GM21576 (cell line): ENCODE results near the gene MET.
"Not testable (repeated sequence)": the region's sequence is repeated elsewhere in the genome, so short reads cannot be mapped to it uniquely, and the experiment has no call there.

Experiments
- ATAC-seq: cut with Tn5 transposase; IDR thresholded peaks from one replicate; pipeline ENCODE4 v1.9.1; 2021; ENCODE audit warnings: mild to moderate bottlenecking, moderate library complexity; ENCODE audit not compliant: unreplicated experiment

Gene MET

DNA sequence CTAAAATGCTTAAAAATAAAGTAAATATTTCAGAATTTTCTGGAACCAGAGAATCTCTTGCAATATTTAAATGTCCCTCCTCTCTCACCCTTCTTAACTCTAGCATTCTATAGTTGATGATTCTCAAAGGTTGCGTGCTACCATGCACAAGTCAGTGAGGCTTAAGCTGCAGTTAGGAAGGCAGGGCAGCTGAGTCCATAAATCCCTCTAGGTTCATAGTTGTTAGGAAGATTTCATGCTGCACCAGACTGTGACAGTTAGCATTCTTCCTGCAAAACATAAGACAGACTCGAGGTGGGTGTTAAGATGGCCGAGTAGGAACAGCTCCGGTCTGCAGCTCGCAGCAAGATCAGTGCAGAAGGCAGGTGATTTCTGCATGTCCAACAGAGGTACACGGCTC lies 70.6 kb downstream of the MET start:
- no peak for ATAC-seq

DNA sequence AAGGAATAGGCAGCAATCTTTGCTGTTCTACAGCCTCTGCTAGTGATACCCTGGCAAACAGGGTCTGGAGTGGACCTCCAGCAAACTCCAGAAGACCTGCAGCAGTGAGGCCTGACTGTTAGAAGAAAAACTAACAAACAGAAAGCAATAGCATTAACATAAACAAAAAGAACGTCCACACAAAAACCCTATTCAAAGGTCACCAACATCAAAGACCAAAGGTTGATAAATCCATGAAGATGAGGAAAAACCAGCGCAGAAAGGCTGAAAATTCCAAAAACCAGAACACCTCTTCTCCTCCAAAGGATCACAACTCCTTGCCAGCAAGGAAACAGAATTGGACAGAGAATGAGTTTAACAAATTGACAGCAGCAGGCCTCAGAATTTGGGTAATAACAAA lies 71.8 kb downstream of the MET start:
- ATAC-seq, result not testable (repeated sequence)

DNA sequence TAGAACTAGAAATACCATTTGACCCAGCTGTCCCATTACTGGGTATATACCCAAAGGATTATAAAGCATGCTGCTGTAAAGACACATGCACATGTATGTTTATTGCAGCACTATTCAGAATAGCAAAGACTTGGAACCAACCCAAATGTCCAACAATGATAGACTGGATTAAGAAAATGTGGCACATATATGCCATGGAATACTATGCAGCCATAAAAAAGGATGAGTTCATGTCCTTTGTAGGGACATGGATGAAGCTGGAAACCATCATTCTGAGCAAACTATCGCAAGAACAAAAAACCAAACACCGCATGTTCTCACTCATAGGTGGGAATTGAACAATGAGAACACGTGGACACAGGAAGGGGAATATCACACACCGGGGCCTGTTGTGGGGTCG lies 74.4 kb downstream of the MET start:
- ATAC-seq, result not testable (repeated sequence)

DNA sequence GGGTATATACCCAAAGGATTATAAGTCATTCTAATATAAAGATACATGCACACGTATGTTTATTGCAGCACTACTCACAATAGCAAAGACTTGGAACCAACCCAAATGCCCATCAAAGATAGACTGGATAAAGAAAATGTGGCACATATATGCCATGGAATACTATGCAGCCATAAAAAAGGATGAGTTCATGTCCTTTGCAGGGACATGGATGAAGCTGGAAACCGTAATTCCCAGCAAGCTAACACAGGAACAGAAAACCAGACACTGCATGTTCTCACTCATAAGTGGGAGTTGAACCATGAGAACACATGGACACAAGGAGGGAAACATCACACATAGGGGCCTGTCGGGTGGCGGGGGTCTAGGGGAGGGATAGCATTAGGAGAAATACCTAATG lies 79.1 kb downstream of the MET start:
- not testable (repeated sequence) for ATAC-seq

DNA sequence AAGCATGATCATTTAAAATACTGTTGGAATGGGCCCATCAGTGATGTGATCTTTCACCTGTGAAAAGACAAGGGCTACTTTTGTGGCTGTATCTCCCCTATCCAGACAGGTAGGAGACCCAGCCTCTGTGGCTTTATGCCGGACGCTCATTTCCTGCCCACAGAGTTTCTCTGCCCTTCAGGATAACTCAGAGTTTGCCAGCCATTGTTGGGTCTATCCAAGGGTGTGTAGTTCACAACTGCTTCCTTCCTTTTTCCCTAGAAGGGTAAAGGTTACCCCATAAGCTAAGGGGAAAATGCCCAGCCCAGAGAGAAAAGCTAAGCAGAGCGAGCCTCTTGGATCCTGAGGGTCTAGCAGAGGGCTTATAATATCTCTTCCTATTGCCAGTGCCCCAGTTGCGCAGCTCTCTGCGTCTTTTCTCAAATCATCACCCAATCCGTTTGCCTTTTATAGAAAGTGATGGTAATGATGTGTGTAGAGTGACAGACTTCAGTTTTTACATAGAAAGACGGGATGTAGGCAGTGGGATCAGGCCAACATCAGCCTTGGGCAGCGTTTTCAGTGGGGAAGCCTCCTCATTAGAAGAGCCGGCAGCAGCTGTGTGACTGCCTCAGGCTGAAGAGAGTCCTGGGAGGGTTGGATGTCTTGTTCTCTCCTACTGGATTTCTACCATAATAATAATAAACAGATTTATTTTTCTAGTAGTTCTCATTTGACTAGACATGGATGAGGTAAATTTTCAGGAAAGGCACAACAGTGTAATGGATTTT lies 80.5 kb downstream of the MET start:
- no peak for ATAC-seq

DNA sequence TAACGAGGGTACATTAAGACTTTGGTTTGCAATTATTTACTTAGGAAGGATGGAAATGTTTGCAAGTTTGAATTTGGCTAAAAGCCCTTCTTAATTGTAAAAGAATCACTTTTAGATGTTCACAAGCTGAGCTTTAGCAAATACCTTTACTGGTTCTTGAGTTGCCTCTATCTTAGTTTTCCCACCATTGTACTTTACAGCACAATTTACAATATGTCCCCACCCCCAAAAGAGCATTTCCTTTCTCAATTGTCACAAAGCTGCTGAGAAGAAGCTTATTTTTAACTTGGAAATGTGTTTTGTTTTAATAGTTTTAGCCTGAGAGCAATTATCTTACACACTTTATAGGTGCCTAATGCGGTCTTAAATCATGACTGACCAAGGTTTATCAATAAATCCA lies 81.1 kb downstream of the MET start:
- no peak for ATAC-seq

DNA sequence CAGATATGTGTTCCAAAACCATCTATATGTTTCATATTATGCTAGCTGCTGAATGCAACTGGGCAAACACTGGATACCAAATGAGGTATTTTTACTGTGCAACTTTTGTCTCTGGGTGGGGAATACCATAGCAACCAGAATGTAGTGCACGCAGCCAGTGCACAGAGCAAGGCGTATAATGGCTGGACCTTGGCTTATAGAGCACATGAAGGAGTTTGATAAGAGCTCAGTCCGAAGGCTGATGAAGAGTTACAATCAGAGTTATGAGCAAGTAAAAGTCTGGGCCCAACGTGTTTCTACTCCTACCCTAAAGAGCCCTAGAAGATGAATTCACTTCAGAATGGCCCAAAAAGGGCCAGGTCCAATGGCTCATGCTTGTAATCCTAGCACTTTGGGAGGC lies 82.2 kb downstream of the MET start:
- ATAC-seq, result no peak

DNA sequence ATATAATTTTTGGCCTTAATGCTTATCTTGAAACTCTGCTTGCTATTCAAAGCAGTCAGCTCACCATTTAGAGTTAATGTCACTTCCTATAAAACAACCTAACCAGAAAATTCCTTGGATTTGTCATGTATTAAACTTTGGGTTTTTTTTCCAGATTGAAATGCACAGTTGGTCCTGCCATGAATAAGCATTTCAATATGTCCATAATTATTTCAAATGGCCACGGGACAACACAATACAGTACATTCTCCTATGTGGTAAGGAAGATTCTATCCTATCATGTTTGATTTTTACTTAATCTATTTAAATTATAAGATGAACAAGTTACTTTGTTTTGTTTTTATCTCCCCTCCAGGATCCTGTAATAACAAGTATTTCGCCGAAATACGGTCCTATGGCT lies 85.3 kb downstream of the MET start:
- ATAC-seq, result no peak

DNA sequence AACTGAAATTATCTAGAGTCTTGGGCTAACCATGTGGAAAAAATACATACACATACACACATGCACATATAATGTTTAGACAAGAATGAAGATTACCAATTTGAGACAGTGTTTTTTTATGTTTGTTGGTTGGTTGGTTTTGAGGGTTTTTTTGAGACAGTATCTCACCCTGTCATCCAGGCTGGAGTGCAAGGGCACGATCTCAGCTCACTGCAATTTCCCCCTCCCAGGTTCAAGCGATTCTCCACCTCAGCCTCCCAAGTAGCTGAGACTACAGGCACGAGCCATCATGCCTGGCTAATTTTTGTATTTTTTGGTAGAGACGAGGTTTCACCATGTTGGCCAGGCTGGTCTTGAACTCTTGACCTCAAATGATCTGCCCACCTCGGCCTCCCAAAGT lies 87.6 kb downstream of the MET start:
- ATAC-seq, result not testable (repeated sequence)

DNA sequence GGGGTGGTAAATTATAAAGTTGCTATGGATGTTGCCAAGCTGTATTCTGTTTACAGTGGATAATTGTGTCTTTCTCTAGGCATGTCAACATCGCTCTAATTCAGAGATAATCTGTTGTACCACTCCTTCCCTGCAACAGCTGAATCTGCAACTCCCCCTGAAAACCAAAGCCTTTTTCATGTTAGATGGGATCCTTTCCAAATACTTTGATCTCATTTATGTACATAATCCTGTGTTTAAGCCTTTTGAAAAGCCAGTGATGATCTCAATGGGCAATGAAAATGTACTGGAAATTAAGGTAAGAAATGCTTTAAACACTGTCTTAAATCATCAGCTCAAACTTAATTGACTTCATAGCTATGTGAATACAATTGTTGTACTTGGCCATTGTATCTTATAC lies 91.0 kb downstream of the MET start:
- ATAC-seq, result no peak

DNA sequence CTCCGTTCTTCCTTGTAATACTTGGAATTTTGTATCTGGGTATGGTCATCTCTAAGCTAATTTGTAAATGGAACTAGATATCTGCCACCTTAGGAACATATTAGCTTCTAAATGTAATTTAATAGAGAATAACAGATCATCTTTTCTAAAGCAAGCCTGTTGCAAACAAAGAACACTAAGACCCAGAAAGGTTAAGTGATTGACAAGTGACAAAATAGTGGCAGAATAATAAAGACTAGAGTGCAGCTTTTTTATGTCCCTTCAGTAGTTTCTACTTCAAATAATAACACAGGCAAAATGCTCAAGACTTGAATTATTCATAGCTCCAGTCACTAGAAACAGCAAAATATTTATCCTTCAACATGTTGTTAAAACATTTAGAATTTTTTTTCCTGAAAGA lies 91.7 kb downstream of the MET start:
- ATAC-seq, result no peak

DNA sequence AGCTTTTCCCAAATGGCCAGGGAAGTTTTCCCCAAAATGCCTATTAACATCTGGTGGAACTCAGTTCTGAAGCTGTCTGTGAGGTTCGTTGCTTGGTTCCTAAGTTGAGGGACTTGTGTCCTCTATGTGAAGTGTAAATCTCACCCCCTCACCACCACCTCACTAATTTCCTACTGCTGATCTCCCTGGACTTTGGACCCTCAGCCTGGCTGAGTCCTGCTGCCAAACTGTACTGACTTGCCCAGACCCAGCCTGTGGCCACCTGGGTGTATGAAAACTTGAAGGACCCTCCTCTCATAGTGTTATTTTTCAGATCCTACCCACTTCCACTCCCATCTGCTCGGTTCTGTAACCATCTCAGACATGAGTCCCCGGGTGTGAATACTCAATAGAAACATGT lies 94.9 kb downstream of the MET start:
- ATAC-seq, result no peak

DNA sequence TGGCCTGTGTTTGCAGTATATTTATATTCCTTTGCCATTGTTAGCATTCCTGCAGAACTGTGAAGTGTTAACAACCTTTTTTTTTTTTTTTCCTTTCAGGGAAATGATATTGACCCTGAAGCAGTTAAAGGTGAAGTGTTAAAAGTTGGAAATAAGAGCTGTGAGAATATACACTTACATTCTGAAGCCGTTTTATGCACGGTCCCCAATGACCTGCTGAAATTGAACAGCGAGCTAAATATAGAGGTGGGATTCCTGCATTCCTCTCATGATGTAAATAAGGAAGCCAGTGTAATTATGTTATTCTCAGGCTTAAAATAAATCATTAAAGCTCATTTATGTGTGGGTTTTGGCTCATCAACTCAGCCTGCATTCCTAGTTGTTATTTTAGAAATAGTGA lies 97.5 kb downstream of the MET start:
- no peak for ATAC-seq

DNA sequence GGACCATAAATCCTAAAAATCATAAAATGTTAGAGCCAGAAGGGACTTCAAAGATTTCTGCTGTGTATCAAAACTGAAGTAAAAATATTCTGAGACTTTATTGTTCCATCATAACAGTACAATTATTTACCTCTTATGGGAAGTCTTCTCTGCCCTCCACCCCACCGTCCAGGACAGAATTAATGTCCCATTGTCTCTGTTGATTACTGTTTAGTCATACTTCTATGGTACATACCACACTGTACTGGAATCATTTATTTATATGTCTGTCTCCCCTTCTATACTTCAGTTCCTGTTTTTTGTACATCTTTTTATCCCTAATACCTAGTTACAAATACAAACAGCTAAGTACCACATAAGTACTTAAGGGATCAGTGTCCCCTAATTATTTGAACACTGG lies 98.9 kb downstream of the MET start:
- no peak for ATAC-seq

DNA sequence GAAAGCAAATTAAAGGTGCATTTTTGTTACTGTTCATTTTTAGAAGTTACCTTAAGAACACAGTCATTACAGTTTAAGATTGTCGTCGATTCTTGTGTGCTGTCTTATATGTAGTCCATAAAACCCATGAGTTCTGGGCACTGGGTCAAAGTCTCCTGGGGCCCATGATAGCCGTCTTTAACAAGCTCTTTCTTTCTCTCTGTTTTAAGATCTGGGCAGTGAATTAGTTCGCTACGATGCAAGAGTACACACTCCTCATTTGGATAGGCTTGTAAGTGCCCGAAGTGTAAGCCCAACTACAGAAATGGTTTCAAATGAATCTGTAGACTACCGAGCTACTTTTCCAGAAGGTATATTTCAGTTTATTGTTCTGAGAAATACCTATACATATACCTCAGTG lies 99.6 kb downstream of the MET start:
- ATAC-seq, result no peak

DNA sequence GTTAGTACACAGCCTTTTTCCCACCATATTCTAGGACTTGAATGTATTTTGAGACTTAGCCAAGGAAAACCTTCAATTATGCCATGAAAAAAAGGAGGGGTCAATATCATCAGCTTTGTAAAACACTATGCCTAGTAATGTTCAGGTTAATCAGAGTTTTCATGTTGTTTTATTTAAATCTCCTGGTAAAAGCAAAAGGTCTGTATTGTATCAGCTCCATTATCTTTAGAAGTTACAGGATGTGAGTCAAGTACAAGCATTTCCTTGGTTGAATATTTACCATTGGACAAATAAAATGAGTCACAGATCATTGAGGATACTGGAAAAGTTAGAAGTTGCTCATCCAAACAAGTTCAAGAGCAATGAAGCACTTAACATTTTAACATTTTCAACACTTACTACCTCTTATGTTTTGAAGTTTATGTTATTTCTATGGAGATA lies 100.4 kb downstream of the MET start:
- no peak for ATAC-seq

DNA sequence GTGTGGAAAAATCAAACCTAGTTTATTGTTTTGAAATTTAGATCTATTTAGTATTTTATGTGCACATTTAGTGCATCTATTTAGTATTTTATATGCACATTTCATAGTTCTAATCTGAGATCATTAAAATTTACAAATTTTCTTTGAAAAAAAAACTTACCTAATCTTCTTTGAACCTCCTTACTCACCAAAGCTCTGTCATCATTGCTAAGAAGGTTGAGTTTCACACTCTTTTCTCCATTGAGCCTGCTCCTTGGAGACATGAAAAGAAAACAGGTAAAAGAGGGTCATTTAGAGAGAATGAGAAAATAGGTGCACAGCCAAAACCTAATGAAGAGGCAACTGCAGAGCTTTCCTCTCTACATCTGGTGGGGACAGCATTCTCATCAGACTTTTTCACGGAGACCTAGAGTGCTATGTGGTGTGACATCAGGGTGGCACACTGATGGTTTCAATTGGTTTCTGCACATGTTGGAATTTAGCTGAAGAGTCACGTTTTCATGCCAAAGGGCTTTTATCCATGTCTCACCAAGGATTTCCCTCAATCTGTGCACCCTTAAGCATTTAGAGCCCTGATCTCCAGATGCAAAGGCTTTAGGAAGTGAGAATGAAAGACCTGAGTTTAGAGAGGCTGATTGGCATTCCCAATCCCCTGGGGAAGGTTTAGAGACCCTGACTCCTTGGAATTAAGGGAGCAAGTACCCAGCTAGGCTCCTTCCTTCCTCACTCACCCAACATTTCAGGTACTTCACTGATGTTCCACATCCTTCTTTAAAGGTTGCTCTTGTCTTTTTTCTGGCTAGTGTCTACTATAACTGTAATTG lies 101.1 kb downstream of the MET start:
- ATAC-seq, result no peak

DNA sequence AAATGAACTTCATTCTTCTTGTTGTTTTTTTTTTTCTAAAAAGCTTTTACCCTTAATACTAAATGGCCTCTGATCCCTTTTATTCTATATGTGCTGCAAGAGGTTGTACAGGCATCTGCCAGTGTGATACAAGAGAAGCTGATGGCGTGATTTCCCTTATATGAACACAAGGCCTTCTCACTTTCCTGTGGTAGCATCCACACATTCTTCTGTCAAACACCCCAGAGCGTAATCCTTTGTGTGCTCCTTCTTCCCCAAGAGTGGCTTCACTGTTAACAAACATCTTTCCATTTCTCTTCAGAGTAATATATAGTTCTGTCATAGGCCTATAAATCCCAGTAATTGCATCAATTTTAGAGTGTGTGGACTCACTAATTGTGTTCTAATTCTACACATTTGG lies 104.0 kb downstream of the MET start:
- ATAC-seq, result no peak

DNA sequence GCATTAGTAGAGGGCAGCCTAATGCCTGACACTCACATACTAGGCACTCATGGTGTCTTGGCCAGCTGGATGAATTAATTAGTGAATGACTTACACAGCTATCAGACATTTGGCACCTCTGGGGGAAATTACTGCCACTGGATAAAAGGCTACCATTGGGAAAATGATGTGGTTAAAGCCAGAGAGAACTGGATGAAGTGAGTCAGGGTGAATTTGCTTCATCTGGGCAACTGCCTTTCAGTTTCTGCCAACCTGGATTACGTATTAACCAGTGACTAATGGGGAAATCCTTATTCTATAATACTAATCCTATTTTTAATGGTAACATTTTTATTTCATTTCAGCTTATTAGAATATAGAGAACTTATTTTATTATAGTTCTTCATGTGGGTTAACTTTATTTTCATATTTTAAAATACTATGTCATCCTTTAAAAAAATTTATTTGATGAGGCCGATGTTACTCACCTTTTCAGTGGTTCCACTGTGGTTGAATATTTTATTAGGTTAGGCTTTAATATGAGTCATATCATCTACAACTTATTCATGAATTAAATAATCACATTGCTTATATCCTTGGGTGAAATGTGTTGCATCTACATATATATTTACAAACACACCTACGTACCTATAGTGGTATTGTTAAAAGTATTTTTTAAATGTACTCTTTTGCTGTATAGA lies 104.8 kb downstream of the MET start:
- peak; percentile 45 for ATAC-seq

DNA sequence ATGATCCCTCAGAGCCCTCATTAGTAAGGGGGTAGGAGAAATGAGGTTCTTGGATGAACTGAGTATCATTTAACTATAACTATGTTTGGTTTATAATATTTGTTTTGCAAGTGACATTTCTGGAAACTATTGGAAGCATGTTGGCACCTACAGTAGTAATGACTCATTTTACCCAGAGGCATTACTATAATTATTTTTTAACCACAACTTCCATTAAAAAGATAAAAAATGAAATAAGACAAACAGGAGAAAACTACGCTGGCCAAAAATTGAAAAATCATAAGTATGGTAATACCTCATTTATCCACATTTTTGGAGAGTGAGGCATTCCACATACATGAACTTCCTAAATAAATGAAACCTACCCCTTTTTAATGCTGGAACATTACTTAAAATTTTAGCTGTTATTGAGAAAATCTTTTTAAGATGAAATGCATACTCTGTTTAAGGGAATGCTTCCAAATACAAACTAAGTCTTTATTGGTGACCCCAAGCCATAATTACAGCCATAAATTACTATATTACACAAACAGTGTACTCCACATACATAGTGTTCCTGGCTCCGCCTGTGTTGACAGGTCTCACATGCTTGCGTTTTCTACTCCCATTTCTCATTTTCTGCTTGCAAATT lies 105.8 kb downstream of the MET start:
- no peak for ATAC-seq

DNA sequence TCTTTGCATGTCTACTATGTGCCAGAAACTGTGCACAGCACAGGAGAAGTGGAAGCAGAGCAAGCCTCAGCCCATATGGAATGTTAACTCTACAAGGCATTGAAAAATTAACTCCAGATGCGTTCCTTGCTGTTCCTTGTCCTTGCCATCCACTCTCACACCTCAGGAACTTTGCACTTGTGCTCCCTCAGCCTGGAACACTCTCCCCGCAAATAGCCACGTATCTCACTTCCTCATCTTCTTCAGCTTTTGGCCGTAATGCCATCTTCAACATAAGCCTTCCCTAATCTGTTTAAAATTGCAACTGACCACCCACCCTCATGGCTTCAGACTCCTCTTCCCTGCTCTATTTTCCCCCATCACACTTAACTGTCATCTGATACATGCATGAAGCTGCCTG lies 107.2 kb downstream of the MET start:
- ATAC-seq, result no peak
